GM19328 (cell line): ENCODE data around the gene DUSP16.
"Not testable (repeated sequence)": the region's sequence is repeated elsewhere in the genome, so short reads cannot be mapped to it uniquely, and the experiment has no call there.

Experiments used
- ATAC-seq: cut with Tn5 transposase; IDR thresholded peaks from one replicate; pipeline ENCODE4 v1.9.1; 2021; ENCODE audit warnings: mild to moderate bottlenecking, moderate library complexity; ENCODE audit not compliant: unreplicated experiment

DUSP16 gene

GRCh38 chr12:12562585-12563261 is at the start of gene DUSP16:
Gene DUSP16, minus strand, starts transcription at chr12:12562863. Its CDS starts 41,765 bp downstream, at chr12:12521098.
- ATAC-seq, result peak; percentile 58

- ATAC-seq, result no peak
Observed at GRCh38 chr12:12612358-12612757, 49.7 kb upstream of the DUSP16 start.

GRCh38 chr12:12611512-12612306 is 49.0 kb upstream of the DUSP16 start, which contains the start of gene CREBL2:
Gene CREBL2, plus strand, starts transcription at chr12:12611876. Its CDS starts 297 bp downstream, at chr12:12612173.
- ATAC-seq, result peak; percentile 69

GRCh38 chr12:12610711-12611110 is 48.0 kb upstream of the DUSP16 start:
- ATAC-seq, result no peak

- ATAC-seq, result no peak
Observed at GRCh38 chr12:12609692-12610091, 47.0 kb upstream of the DUSP16 start.

DNA sequence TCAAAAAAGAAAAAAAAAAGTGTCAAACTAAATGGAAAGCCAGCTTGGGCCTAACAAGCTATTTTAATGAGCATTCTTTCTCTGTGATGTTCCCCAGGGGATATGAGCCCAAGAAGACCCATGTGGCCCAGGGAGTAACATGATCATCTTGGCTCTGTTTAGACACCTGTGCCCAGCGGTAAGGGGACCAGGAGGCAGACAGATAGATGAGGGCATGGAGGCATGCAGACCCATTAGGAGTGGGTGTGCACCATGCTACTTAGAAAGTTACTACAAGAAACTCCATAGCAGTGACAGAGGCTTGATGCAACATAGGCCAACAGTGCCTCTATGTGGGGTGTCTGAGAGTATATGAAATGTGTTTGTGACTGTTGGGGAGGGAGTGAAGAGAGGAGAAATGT is 45.9 kb upstream of the DUSP16 start:
- ATAC-seq, result no peak

GRCh38 chr12:12606781-12607589 is 44.3 kb upstream of the DUSP16 start:
- no peak for ATAC-seq

DNA sequence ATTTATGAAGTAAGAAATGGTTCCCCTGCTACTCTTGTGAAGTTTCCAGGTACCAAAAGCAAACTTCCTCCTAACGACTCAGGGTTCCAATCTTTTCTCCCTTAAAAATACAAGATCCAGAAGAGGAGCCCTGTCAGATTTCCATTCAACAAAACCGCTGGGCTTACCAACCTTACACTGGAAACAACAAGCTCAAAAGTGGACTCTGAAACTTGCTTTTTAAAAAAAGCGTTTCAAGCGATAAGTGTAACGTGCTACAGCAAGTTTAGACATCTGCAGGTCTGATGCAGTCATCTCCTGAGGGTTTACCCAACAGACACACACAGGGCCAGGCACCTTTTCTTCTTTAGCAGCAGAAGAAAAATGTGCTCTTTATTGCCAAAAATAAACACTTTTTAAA is 42.1 kb upstream of the DUSP16 start:
- ATAC-seq, result no peak

DNA sequence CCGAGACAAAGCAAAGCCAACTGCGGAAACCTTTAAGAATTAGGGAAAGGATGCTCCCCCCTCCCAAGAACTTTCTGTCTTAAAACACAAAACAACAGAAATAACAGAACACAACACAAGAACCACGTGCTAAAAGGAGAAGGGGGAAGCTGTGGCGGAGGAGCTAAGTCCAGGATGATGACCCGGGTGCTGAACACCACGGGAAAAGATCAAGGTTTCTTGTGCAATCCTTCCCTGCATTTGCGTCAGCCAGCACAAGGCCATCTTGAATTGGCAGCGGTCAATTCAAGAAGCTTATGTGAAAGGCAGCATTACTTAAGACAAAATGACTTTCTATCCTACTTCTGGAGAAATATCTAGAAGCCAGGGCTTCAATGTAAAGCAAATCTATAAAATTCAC is 38.0 kb upstream of the DUSP16 start:
- no peak for ATAC-seq

DNA sequence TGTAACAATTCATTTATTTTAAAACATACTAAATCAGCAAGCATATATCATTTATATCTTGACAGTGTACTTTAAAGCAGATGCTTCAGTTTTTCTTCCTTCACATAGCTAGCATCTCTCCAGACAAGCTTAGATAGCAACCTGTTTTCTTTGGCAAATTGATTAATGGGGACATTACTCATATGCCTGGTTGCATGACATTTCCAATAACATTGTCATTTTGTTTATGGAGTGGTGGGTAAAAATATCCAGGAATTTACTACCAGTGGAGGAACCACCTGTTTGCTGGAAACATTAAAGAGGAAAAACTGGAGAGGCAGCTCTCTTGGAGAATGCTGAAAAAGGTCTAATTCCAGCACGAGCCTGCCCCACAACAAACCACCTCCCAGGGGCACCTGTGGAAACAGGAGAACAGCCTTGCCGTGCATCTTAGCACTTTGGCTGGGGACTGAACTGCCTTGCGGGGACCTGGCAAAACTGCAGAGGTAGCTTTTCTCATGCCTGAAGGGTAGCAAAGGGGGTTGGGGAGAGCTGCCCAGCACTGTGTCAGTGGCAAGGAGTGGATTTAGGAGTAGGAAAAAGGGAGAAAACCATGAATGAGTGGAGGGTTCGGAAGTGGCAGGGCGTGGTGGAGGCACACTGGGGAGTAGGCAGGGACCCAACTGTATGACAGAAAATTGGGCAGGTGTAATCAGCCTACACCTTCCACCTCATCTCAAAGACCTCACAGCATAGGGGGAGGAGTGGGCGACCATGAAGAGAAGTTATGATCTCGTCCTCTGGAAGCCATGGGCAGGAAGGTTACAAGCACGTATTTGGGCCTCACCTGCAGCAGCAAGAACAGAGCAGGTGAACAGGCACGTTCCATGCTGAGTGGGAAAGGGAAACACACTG is 37.3 kb upstream of the DUSP16 start:
- no peak for ATAC-seq

DNA sequence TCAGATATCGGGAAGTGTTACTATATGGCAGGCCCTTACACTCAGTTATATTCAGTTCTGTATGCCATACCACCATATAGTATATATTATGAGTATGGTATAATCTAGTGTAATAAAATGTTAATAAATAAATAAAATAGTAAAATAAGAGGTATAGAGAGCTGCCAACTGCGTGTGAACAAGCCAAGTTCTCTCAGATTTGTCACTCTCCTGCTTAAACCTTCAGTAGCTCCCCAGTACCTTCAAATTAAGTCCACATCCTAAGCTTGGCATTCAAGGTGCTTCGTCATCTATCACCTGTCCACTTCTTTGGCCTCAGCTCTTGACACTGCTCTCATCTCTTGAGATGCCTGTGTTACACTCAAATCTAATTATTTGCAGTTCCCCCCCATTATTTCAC is 36.2 kb upstream of the DUSP16 start:
- no peak for ATAC-seq

DNA sequence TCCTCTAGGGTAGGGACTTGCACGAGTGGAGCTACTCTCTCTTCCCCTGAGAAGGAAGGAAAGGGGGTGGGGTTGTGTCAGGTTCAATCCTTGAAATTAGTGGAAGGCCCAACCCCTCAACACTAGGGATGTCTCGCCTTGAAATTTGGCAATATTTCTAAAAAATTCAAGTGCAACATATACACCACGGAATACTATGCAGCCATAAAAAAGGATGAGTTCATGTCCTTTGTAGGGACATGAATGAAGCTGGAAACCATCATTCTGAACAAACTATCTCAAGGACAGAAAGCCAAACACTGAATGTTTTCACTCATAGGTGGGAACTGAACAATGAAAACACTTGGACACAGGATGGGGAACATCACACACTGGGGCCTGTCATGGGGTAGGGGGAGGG is 33.9 kb upstream of the DUSP16 start:
- ATAC-seq, result not testable (repeated sequence)

DNA sequence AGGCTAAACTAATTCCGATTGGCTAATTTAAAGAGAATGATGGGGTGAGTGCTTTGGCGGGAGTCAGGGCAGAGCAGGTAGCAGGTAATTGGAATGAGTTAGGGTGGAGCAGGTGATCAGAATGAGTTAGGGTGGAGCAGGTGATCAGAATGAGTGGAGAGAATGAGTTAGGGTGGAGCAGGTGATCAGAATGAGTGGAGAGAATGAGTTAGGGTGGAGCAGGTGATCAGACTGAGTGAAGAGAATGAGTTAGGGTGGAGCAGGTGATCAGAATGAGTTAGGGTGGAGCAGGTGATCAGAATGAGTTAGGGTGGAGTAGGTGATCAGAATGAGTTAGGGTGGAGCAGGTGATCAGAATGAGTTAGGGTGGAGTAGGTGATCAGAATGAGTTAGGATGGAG is 33.3 kb upstream of the DUSP16 start:
- not testable (repeated sequence) for ATAC-seq

DNA sequence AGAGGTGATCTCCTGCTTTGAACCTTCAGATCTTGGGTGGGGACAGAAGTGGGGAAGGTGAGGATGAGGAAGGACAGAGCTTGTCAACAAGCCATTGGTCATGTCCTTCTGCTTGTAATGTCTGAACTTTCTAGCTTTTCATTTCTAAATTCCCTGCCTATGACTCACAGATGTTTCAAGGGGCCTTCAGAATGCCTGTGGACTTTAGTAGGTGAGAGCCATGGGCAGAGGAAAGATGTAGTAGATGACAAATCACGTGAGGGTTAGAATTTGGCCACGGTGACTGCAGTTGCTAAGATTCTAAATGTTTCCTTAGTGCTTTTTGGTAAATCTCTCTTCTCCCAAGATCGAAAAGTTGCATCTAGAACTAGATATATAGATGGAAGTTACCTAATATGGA is 30.3 kb upstream of the DUSP16 start:
- no peak for ATAC-seq

DNA sequence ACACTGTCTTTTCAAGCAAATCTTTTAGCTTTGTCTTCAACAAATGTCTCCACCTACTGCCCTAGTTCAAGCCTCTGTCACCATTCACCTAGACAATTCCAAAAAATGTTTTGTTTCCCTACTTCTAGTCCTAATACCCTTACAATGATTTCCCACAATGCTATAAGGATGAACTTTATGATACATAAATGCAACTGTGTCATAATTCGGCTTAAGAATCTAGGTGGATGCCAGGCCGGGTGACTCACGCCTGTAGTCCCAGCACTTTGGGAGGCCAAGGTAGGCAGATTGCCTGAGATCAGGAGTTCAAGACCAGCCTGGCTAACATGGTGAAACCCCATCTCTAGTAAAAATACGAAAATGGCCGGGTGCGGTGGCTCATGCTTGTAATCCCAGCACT is 28.3 kb upstream of the DUSP16 start:
- no peak for ATAC-seq

DNA sequence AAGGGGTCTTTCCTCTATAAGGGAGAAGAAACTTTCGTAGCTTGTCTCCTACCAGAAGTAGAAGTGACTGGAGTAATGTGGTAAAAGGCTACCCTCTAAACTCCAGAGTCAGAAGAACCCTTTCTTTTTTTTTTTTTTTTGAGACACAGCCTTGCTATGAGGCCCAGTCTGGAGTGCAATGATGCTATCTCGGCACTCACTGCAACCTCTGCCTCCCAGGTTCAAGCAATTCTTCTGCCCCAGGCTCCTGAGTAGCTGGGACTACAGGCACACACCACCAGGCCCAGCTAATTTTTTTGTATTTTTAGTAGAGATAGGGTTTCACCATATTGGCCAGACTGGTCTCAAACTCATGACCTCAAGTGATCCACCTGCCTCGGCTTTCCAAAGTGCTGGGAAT is 25.8 kb upstream of the DUSP16 start:
- ATAC-seq, result not testable (repeated sequence)

DNA sequence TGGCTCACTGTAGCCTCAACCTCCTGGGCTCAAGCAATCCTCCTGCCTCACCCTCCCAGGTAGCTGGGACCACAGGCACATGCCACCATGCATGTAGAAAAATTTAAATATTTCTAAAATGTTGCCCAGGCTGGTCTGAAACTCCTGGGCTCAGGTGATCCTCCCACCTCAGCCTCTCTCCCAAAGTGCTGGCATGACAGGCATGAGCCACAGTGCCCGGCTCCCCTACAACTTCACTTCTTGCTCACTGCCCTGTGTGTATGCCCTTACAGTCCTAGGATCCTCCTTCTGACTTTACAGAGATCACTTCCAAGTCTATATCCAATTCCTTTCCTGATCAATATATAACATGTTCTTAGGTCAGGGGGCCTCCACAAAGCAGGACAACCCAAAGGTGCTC is 25.2 kb upstream of the DUSP16 start:
- no peak for ATAC-seq

- no peak for ATAC-seq
Observed at GRCh38 chr12:12586879-12587675, 24.4 kb upstream of the DUSP16 start.

- no peak for ATAC-seq
Observed at GRCh38 chr12:12585115-12585863, 22.6 kb upstream of the DUSP16 start.
